Naive B cell (primary cell): ENCODE results near the gene HUNK. TPM values are rescaled to one million over a fixed set of nuclear protein-coding genes. Genes with fewer than 3 reads are reported as not detected.
A peak's percentile ranks its signal among the peaks of the same experiment; 100 is the strongest.

ENCODE experiments used
- ATAC-seq, 2 donors: fragments of 150-1000 bp; cut with Tn5 transposase; 2 replicates each; pipeline ENCODE4 v1.10.0; 2021; ENCODE audit warnings: low read depth in 2 of 2, mild to moderate bottlenecking in 2 of 2, moderate library complexity in 2 of 2
- DNase-seq: peaks from one replicate; pipeline ENCODE4 v3.0.0; 2022
- H3K27ac Mint-ChIP-seq, 6 donors: one replicate each; pipeline ENCODE4 v1.8.0; 2020 to 2022; ENCODE audit warnings: mild to moderate bottlenecking in 6 of 6, mixed read lengths in 6 of 6, moderate library complexity in 5 of 6, inconsistent platforms in 2 of 6
- H3K27me3 Mint-ChIP-seq, 3 donors: one replicate each; pipeline ENCODE4 v1.8.0; 2021 to 2022; ENCODE audit warnings: mixed read lengths in 3 of 3, mild to moderate bottlenecking in 1 of 3
- H3K36me3 Mint-ChIP-seq, 2 donors: one replicate each; pipeline ENCODE4 v1.8.0; 2020 to 2022; ENCODE audit warnings: mixed read lengths in 2 of 2, inconsistent platforms in 1 of 2, mild to moderate bottlenecking in 1 of 2
- H3K4me1 Mint-ChIP-seq, 3 donors: one replicate each; pipeline ENCODE4 v1.8.0; 2020 to 2022; ENCODE audit warnings: mixed read lengths in 3 of 3, inconsistent platforms in 1 of 3, mild to moderate bottlenecking in 1 of 3, moderate library complexity in 1 of 3
- H3K4me3 Mint-ChIP-seq, 8 donors: one replicate each; pipeline ENCODE4 v1.8.0; 2020 to 2022; ENCODE audit warnings: mild to moderate bottlenecking in 8 of 8, mixed read lengths in 8 of 8, moderate library complexity in 8 of 8, inconsistent platforms in 2 of 8
- H3K9me3 Mint-ChIP-seq, 7 donors: one replicate each; pipeline ENCODE4 v1.8.0; 2020 to 2022; ENCODE audit warnings: mixed read lengths in 7 of 7, mild to moderate bottlenecking in 5 of 7, inconsistent platforms in 2 of 7, moderate library complexity in 1 of 7
- polyA plus RNA-seq, 6 donors: library from polyadenylated mRNA; unstranded; fragments of 300-500 nt; fragmentation: Illumina TruSeq; gene quantifications; one replicate each; pipeline ENCODE4 v1.2.3, GENCODE V29; 2021; ENCODE audit warnings: low read depth in 6 of 6

Gene HUNK
- polyA plus RNA-seq, 6 donors from 2014 or later, result 0.05 TPM; not detected in 5

GRCh38 chr21:31893851-31894415 is 21.1 kb downstream of the HUNK start:
- peaks cover 14 to 33% (median 31%) of the 10 kb centered on the region in 3 donors for H3K27me3 Mint-ChIP-seq

GRCh38 chr21:31894457-31894856 is 21.6 kb downstream of the HUNK start:
- H3K9me3 Mint-ChIP-seq, result no peaks in the 10 kb centered on the region
- peaks cover 0 to 5% (median 0%) of the 10 kb centered on the region in 3 donors for H3K4me1 Mint-ChIP-seq
- peak overlapping the region in 1 of 6 donors; percentile 29 for H3K27ac Mint-ChIP-seq
- H3K36me3 Mint-ChIP-seq, result no peaks in the 10 kb centered on the region
- DNase-seq (no peak), ATAC-seq (no peak)
- no peak overlapping the region for H3K4me3 Mint-ChIP-seq
- peaks cover 14 to 36% (median 36%) of the 10 kb centered on the region in 3 donors for H3K27me3 Mint-ChIP-seq

More at GRCh38 chr21:31893851-31894415, 21.1 kb downstream of the HUNK start:
- Mint-ChIP-seq H3K9me3 (peaks cover 0 to 2% (median 0%) of the 10 kb centered on the region in 7 donors), H3K36me3 (no peaks in the 10 kb centered on the region), H3K4me1 (peaks cover 0 to under 1% (median 0%) of the 10 kb centered on the region in 3 donors), H3K4me3 (no peak overlapping the region), H3K27ac (no peak overlapping the region)
- no peak for DNase-seq
- ATAC-seq, result no peak

GRCh38 chr21:31895077-31895835 is 22.4 kb downstream of the HUNK start:
- ATAC-seq (no peak), DNase-seq (no peak)
- Mint-ChIP-seq H3K4me1 (peaks cover 0 to 5% (median 0%) of the 10 kb centered on the region in 3 donors), H3K36me3 (no peaks in the 10 kb centered on the region), H3K4me3 (no peak overlapping the region), H3K27ac (no peak overlapping the region), H3K9me3 (peaks cover 0 to 3% (median 0%) of the 10 kb centered on the region in 7 donors), H3K27me3 (peaks cover 18 to 44% (median 37%) of the 10 kb centered on the region in 3 donors)

GRCh38 chr21:31896019-31896418 is 23.2 kb downstream of the HUNK start:
- Mint-ChIP-seq H3K4me1 (peaks cover 0 to 5% (median 0%) of the 10 kb centered on the region in 3 donors), H3K9me3 (peaks cover 0 to 4% (median 0%) of the 10 kb centered on the region in 7 donors), H3K36me3 (no peaks in the 10 kb centered on the region), H3K4me3 (no peak overlapping the region), H3K27ac (peak overlapping the region in 1 of 6 donors; percentile 19), H3K27me3 (peaks cover 21 to 48% (median 37%) of the 10 kb centered on the region in 3 donors)
- ATAC-seq (no peak), DNase-seq (no peak)

GRCh38 chr21:31897311-31897710 is 24.5 kb downstream of the HUNK start:
- Mint-ChIP-seq H3K36me3 (no peaks in the 10 kb centered on the region), H3K4me3 (no peak overlapping the region), H3K27me3 (peaks cover 21 to 50% (median 32%) of the 10 kb centered on the region in 3 donors), H3K4me1 (peaks cover 0 to 5% (median 0%) of the 10 kb centered on the region in 3 donors), H3K27ac (no peak overlapping the region), H3K9me3 (peaks cover 0 to 4% (median 0%) of the 10 kb centered on the region in 7 donors)
- DNase-seq (no peak), ATAC-seq (no peak)

- H3K27me3 Mint-ChIP-seq, result peaks cover 6 to 36% (median 24%) of the 10 kb centered on the region in 3 donors
- H3K27ac Mint-ChIP-seq, result no peak overlapping the region
- no peak overlapping the region for H3K4me3 Mint-ChIP-seq
- H3K36me3 Mint-ChIP-seq, result no peaks in the 10 kb centered on the region
- H3K4me1 Mint-ChIP-seq, result peaks cover 0 to 5% (median 0%) of the 10 kb centered on the region in 3 donors
- ATAC-seq (no peak), DNase-seq (no peak)
- H3K9me3 Mint-ChIP-seq, result peaks cover 0 to 4% (median 0%) of the 10 kb centered on the region in 7 donors
Measured at GRCh38 chr21:31898933-31899630, 26.3 kb downstream of the HUNK start.

GRCh38 chr21:31900121-31900895 is 27.5 kb downstream of the HUNK start:
- peaks cover 15 to 39% (median 20%) of the 10 kb centered on the region in 3 donors for H3K27me3 Mint-ChIP-seq
- H3K4me3 Mint-ChIP-seq, result no peak overlapping the region
- no peaks in the 10 kb centered on the region for H3K36me3 Mint-ChIP-seq
- ATAC-seq (no peak), DNase-seq (no peak)
- no peak overlapping the region for H3K27ac Mint-ChIP-seq
- peaks cover 0 to 4% (median 0%) of the 10 kb centered on the region in 7 donors for H3K9me3 Mint-ChIP-seq
- peaks cover 0 to 5% (median 0%) of the 10 kb centered on the region in 3 donors for H3K4me1 Mint-ChIP-seq

GRCh38 chr21:31901315-31901714 is 28.5 kb downstream of the HUNK start:
- peaks cover 18 to 49% (median 25%) of the 10 kb centered on the region in 3 donors for H3K27me3 Mint-ChIP-seq
- H3K4me3 Mint-ChIP-seq, result no peak overlapping the region
- peaks cover 0 to 5% (median 0%) of the 10 kb centered on the region in 3 donors for H3K4me1 Mint-ChIP-seq
- no peak overlapping the region for H3K27ac Mint-ChIP-seq
- ATAC-seq (no peak), DNase-seq (no peak)
- H3K36me3 Mint-ChIP-seq, result no peaks in the 10 kb centered on the region
- H3K9me3 Mint-ChIP-seq, result peaks cover 0 to 4% (median 0%) of the 10 kb centered on the region in 7 donors

- H3K27me3 Mint-ChIP-seq, result peaks cover 14 to 56% (median 33%) of the 10 kb centered on the region in 3 donors
- H3K4me3 Mint-ChIP-seq, result no peak overlapping the region
- H3K27ac Mint-ChIP-seq, result no peak overlapping the region
- peaks cover 0 to 4% (median 0%) of the 10 kb centered on the region in 7 donors for H3K9me3 Mint-ChIP-seq
- H3K36me3 Mint-ChIP-seq, result no peaks in the 10 kb centered on the region
- ATAC-seq, result no peak
- DNase-seq, result no peak
- H3K4me1 Mint-ChIP-seq, result peaks cover 0 to 5% (median 0%) of the 10 kb centered on the region in 3 donors
Measured at GRCh38 chr21:31902438-31902837, 29.6 kb downstream of the HUNK start.

- H3K4me1 Mint-ChIP-seq, result peaks cover 0 to 4% (median 0%) of the 10 kb centered on the region in 3 donors
- no peak overlapping the region for H3K27ac Mint-ChIP-seq
- peaks cover 10 to 57% (median 44%) of the 10 kb centered on the region in 3 donors for H3K27me3 Mint-ChIP-seq
- ATAC-seq (no peak), DNase-seq (no peak)
- H3K4me3 Mint-ChIP-seq, result no peak overlapping the region
- no peaks in the 10 kb centered on the region for H3K36me3 Mint-ChIP-seq
- peaks cover 0 to 4% (median 0%) of the 10 kb centered on the region in 7 donors for H3K9me3 Mint-ChIP-seq
Measured at GRCh38 chr21:31903896-31904295, 31.1 kb downstream of the HUNK start.

- Mint-ChIP-seq H3K4me3 (no peak overlapping the region), H3K4me1 (no peaks in the 10 kb centered on the region), H3K9me3 (no peaks in the 10 kb centered on the region), H3K27me3 (peaks cover 19 to 60% (median 55%) of the 10 kb centered on the region in 3 donors), H3K36me3 (no peaks in the 10 kb centered on the region), H3K27ac (no peak overlapping the region)
- DNase-seq (no peak), ATAC-seq (no peak)
Measured at GRCh38 chr21:31905503-31906451, 33.0 kb downstream of the HUNK start.
